Tibial nerve (tissue), 4 donors: ENCODE results near the gene SLC16A7. TPM values are rescaled to one million over a fixed set of nuclear protein-coding genes. Genes with fewer than 3 reads are reported as not detected.

Experiments
- DNase-seq, 2 donors: peaks; one replicate each; pipeline ENCODE4 v3.0.0-alpha.2; 2019; ENCODE audit warnings: low spot score in 2 of 2
- H3K27ac ChIP-seq, 4 donors: fragments of 200-600 bp; sonication (generic) in 3 of 4; one replicate each; pipeline ENCODE4 v1.5.1; 2017 to 2019; ENCODE audit warnings: mild to moderate bottlenecking in 1 of 4
- H3K27me3 ChIP-seq, 2 donors: fragments of 200-600 bp; sonication (generic) in 1 of 2; one replicate each; pipeline versions ENCODE4 v1.5.1 to v1.6.0; 2017 to 2019
- H3K36me3 ChIP-seq, 3 donors: fragments of 200-600 bp; sonication (generic); one replicate each; pipeline ENCODE4 v1.5.1; 2018 to 2019
- H3K4me1 ChIP-seq, 4 donors: fragments of 200-600 bp; sonication (generic) in 3 of 4; one replicate each; pipeline ENCODE4 v1.5.1; 2017 to 2019
- H3K4me3 ChIP-seq, 4 donors: fragments of 200-600 bp; sonication (generic) in 3 of 4; one replicate each; pipeline ENCODE4 v1.5.1; 2017 to 2019; ENCODE audit warnings: mild to moderate bottlenecking in 1 of 4, moderate library complexity in 1 of 4
- H3K9me3 ChIP-seq, 4 donors: fragments of 200-600 bp; sonication (generic) in 3 of 4; one replicate each; pipeline ENCODE4 v1.5.1; 2017 to 2019
- EP300 ChIP-seq, 2 donors: sonication (generic); formaldehyde crosslinking; IDR thresholded peaks; one replicate each; pipeline ENCODE4 v1.6.1; 2017; ENCODE audit warnings: antibody characterized with exemption in 2 of 2, mild to moderate bottlenecking in 1 of 2
- POLR2A ChIP-seq, 2 donors: fragments of 450-650 bp; IDR thresholded peaks; one replicate each; pipeline ENCODE4 v1.6.1; 2017; ENCODE audit warnings: antibody characterized with exemption in 2 of 2, mild to moderate bottlenecking in 2 of 2, moderate library complexity in 2 of 2
- WGBS, 2 donors: methylation state at CpG; one replicate each; pipeline ENCODE4 v1.1.5; 2018; 5-methylcytosine and 5-hydroxymethylcytosine counted together
- total RNA-seq, 4 donors: library from RNA; depleted of rRNA; stranded (reverse); fragments of >200 nt; gene quantifications; one replicate each; pipeline ENCODE4 v1.1.0, GENCODE V29; 2016
- TF ChIP-seq, protein P1 (sequence below), 5 experiments: fragments of 200-600 bp in 3 of 5; fragments of 450-650 bp in 2 of 5; sonication (generic) in 3 of 5; IDR thresholded peaks; one replicate each; pipeline ENCODE4 v1.5.1; 2016 to 2019; ENCODE audit warnings: antibody characterized with exemption in 5 of 5, mild to moderate bottlenecking in 3 of 5, moderate library complexity in 2 of 5

SLC16A7 gene
- total RNA-seq, 4 donors from 2014 or later, result 16.0 to 47.9 (median 29.3) TPM

- Histone ChIP-seq H3K27me3 (no peaks in the 10 kb centered on the region), H3K4me1 (peaks cover 0 to 8% (median 0%) of the 10 kb centered on the region in 4 donors), H3K36me3 (no peaks in the 10 kb centered on the region), H3K4me3 (no peak overlapping the region), H3K9me3 (no peaks in the 10 kb centered on the region), H3K27ac (no peak overlapping the region)
- 94 to 95% methylated on average over 1 of the region's 1 CpG for WGBS, 2 donors
- DNase-seq, result no peak
- TF ChIP-seq EP300 (IDR thresholded peaks at IDR 0.05) (no peak), POLR2A (IDR thresholded peaks at IDR 0.05) (no peak)
- TF ChIP-seq, protein P1, sequence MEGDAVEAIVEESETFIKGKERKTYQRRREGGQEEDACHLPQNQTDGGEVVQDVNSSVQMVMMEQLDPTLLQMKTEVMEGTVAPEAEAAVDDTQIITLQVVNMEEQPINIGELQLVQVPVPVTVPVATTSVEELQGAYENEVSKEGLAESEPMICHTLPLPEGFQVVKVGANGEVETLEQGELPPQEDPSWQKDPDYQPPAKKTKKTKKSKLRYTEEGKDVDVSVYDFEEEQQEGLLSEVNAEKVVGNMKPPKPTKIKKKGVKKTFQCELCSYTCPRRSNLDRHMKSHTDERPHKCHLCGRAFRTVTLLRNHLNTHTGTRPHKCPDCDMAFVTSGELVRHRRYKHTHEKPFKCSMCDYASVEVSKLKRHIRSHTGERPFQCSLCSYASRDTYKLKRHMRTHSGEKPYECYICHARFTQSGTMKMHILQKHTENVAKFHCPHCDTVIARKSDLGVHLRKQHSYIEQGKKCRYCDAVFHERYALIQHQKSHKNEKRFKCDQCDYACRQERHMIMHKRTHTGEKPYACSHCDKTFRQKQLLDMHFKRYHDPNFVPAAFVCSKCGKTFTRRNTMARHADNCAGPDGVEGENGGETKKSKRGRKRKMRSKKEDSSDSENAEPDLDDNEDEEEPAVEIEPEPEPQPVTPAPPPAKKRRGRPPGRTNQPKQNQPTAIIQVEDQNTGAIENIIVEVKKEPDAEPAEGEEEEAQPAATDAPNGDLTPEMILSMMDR (IDR thresholded peaks at IDR 0.05), result no peak
Measured at GRCh38 chr12:59735231-59735630, 139.4 kb downstream of the SLC16A7 start.

- Histone ChIP-seq H3K36me3 (no peaks in the 10 kb centered on the region), H3K9me3 (no peaks in the 10 kb centered on the region), H3K4me3 (no peak overlapping the region), H3K27me3 (no peaks in the 10 kb centered on the region), H3K4me1 (peaks cover 0 to 8% (median 0%) of the 10 kb centered on the region in 4 donors), H3K27ac (no peak overlapping the region)
- 55 to 70% methylated on average over 1 of the region's 1 CpG for WGBS, 2 donors
- TF ChIP-seq POLR2A (IDR thresholded peaks at IDR 0.05) (no peak), EP300 (IDR thresholded peaks at IDR 0.05) (no peak)
- TF ChIP-seq, protein P1 (IDR thresholded peaks at IDR 0.05), result no peak
- no peak for DNase-seq
Measured at GRCh38 chr12:59736359-59736758, 140.5 kb downstream of the SLC16A7 start.

DNA sequence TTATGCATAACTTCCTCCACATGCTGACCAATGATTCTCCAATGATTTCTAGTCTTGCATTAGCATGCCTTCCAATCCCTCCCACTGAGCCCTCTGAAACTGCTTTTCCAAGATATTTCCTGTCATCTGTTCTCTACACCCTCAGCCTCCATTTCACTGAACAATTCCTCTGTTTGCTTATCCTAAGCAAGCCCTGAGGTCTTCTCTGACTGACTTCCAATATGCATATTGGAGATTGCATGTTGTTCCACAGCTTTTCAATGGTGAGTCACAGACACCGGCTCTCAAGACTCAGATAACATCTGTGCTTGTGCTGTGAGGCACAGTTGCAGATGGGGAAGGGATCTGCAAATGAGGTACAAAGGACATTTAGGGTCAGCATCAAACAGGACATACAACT lies 141.0 kb downstream of the SLC16A7 start:
- whole genome bisulfite sequencing, 2 donors, result 36 to 53% methylated on average over 1 of the region's 1 CpG
- no peak for DNase-seq
- H3K4me1 ChIP-seq, result peaks cover 0 to 8% (median 0%) of the 10 kb centered on the region in 4 donors
- H3K9me3 ChIP-seq, result no peaks in the 10 kb centered on the region
- no peak overlapping the region for H3K4me3 ChIP-seq
- TF ChIP-seq EP300 (IDR thresholded peaks at IDR 0.05), result no peak
- TF ChIP-seq, protein P1 (IDR thresholded peaks at IDR 0.05), result no peak
- no peak for TF ChIP-seq POLR2A (IDR thresholded peaks at IDR 0.05)
- no peaks in the 10 kb centered on the region for H3K36me3 ChIP-seq
- H3K27me3 ChIP-seq, result no peaks in the 10 kb centered on the region
- no peak overlapping the region for H3K27ac ChIP-seq

GRCh38 chr12:59737725-59738463 lies 142.1 kb downstream of the SLC16A7 start:
- Histone ChIP-seq H3K27me3 (no peaks in the 10 kb centered on the region), H3K9me3 (no peaks in the 10 kb centered on the region), H3K27ac (no peak overlapping the region), H3K36me3 (no peaks in the 10 kb centered on the region), H3K4me3 (no peak overlapping the region), H3K4me1 (peaks cover 0 to 8% (median 0%) of the 10 kb centered on the region in 4 donors)
- 53 to 60% methylated on average over 3 of the region's 3 CpGs for WGBS, 2 donors
- DNase-seq, result no peak
- TF ChIP-seq POLR2A (IDR thresholded peaks at IDR 0.05) (no peak), EP300 (IDR thresholded peaks at IDR 0.05) (no peak)
- TF ChIP-seq, protein P1 (IDR thresholded peaks at IDR 0.05), result no peak

DNA sequence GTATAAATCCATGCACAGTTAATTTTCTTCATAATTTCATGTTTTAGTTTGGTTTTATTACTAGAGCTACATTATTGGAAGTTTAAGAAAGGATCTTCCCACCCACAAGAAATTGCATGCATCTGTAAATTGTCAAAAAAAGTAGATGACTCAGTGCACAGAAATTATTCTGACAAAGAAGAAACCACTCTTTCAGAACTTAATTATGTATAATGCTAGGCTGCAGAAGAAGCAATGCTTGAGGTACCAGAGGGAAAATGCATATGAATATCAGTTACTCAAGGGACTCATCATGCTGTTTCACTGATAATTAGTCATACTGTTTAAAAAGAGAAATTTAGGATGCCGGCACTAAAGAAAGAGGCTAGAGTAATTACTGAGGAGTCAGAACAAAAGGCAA lies 147.0 kb downstream of the SLC16A7 start:
- no peak overlapping the region for H3K4me3 ChIP-seq
- no peak for TF ChIP-seq EP300 (IDR thresholded peaks at IDR 0.05)
- TF ChIP-seq, protein P1 (IDR thresholded peaks at IDR 0.05), result no peak
- no peak for TF ChIP-seq POLR2A (IDR thresholded peaks at IDR 0.05)
- no peak for DNase-seq
- WGBS, 2 donors, result 50 to 70% methylated on average over 1 of the region's 1 CpG
- peaks cover 0 to 8% (median 0%) of the 10 kb centered on the region in 3 donors for H3K36me3 ChIP-seq
- H3K27ac ChIP-seq, result no peak overlapping the region
- peaks cover 0 to under 1% (median 0%) of the 10 kb centered on the region in 4 donors for H3K4me1 ChIP-seq
- no peaks in the 10 kb centered on the region for H3K9me3 ChIP-seq
- H3K27me3 ChIP-seq, result no peaks in the 10 kb centered on the region
